ENCODE data around the gene PALMD.

PALMD gene, protein sequence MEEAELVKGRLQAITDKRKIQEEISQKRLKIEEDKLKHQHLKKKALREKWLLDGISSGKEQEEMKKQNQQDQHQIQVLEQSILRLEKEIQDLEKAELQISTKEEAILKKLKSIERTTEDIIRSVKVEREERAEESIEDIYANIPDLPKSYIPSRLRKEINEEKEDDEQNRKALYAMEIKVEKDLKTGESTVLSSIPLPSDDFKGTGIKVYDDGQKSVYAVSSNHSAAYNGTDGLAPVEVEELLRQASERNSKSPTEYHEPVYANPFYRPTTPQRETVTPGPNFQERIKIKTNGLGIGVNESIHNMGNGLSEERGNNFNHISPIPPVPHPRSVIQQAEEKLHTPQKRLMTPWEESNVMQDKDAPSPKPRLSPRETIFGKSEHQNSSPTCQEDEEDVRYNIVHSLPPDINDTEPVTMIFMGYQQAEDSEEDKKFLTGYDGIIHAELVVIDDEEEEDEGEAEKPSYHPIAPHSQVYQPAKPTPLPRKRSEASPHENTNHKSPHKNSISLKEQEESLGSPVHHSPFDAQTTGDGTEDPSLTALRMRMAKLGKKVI

GRCh38 chr1:99645699-99646531 lies at the start of gene PALMD:
PALMD (plus strand) TSS chr1:99646113; CDS start chr1:99646318, 205 bp downstream.
- no peak for DNase-seq (ENCODE audit: low read depth)

- DNase-seq (ENCODE audit: low read depth) = no peak
Measured at GRCh38 chr1:99598738-99599411, 47.0 kb upstream of the PALMD start.

DNA sequence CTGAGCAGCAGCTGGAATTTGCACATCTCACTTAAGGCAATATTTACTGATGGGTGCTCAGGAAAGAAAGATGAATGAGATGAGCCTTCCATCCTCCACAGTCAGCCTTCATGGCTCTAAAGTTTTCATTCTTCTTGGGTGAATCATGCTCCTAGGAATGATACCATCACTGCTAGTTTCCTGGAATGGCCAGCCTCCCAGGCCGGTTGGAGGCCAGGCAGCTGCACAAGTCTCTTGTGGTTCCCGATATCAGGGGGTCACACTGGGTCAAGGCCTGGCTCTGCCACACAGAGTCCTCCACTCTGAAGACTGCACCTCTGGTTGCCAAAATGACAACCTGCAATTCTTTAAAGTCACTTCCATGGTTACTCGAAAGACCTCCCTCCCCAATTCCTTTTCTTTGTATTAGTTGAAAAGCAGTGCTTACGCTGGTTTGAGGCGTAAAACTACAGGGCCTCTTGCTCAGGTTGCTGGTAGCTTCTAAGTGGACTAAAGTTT lies 46.2 kb upstream of the PALMD start:
- DNase-seq (ENCODE audit: low read depth) = no peak

DNA sequence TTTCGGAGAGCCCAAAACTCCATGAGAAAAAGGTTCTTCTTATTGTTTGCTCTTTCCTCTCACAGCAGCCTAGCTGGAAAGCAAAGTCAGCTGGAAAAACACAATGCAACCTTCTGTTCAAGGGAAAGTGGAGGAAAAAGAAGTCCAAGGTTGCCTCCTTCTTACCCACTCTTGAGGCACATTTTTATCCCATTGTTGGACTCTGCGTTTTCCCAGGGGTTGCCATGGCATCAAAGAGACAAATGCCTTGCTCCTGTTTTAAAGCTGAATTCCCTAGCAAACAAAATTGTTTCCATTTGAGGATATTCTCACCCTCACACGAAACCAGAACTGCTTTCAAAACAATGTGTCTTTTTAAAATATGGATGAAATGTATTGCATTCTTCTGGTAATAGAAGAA lies 45.1 kb upstream of the PALMD start:
- no peak for DNase-seq (ENCODE audit: low read depth)

- no peak for DNase-seq (ENCODE audit: low read depth)
Measured at GRCh38 chr1:99601208-99601607, 44.7 kb upstream of the PALMD start.

- no peak for DNase-seq (ENCODE audit: low read depth)
Measured at GRCh38 chr1:99601709-99602403, 44.1 kb upstream of the PALMD start.

DNA sequence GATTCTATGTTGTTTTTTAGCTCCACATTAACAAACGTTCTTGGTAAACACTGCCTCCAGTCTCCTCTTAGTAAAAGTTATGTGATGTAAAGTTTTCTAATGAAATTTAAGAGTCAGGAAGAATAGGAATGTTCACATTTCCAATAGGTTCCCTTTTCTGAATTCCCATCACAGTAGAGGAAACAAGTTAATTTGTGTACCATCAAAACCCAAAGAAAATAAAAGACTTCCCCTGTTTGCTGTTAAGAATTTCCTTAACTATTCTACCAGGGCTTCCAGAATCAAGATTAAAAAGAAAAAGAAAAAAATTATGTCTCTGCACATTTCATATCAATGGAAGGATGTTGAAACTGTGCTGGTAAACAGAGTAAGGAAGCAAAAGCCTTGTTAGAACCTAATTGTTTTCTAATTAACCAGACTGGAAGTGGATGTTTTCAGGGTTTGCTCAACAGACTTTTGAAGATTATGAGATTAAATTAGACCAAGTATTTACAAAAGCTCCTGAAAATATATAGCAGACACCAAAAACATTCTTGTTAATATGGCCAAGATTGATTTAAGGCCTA lies 43.4 kb upstream of the PALMD start:
- no peak for DNase-seq (ENCODE audit: low read depth)

DNA sequence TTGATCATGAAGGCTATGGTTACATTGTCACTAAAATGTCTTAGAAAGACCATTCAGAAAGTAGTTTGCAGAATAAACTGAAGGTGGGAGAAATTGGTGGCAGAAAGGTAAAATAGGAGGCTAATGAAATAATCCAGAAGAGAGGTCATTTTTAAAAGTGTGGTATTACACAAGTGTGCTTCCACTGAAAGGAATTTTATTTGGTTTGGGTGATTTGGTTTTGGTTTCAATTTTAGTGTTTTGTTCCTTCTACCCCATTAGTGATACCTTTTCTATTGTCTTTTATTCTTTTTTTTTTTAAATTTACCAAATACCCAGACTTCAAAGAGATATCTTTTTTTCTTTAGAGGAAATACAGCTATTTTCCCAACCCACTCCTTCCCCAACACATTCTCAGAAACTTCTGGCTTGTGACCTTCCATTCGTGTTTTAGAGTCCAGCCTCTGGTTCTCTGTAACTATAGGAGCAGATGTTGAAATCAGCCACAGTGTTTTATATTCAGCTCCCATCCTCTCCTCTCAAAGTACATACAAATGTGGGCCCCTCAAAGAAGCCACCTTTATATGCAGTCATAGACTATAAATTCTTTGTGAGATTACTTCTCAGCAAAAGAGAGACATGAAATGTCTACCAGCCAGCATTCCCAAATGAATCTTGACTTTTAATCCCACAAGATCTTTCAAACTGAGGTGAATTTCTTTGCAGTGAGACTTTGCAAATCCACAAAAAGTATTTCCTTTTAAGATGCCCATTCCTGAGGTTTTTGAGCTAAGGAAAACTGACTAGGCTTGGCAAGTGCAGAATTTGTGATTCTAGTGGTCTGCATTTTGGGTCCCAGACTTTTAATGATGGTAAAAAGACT lies 42.0 kb upstream of the PALMD start:
- DNase-seq (ENCODE audit: low read depth) = no peak

GRCh38 chr1:99606306-99606705 lies 39.6 kb upstream of the PALMD start:
- no peak for DNase-seq (ENCODE audit: low read depth)

DNA sequence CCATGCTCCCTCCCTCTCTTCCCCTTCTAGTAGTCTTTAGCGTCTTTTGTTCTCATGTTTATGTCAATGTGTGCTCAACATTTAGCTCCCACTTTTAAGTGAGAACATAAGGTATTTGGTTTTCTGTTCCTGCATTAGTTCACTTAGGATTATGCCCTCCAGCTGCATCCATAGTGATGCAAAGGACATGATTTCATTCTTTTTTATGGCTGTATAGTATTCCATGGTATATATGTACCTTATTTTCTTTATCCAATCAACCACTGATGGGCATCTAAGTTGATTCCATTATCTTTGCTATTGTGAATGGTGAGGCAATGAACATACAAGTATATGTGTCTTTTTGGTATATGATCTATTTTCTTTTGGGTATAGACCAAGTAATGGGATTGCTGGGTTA lies 38.3 kb upstream of the PALMD start:
- no peak for DNase-seq (ENCODE audit: low read depth)

DNA sequence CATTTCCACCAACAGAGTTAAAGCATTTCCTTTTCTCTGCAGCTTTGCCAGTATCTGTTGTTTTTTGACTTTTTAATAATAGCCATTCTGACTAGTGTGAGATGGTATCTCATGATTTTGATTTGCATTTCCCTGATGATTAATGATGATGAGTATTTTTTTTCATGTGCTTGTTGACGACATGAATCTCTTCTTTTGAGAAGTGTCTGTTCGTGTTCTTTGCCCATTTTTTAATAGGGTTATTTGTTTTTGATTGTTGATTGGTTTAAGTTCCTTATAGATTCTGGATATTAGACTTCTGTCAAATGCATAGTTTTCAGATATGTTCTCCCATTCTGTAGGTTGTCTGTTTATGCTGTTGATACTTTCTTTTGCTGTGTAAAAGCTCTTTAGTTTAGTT lies 37.9 kb upstream of the PALMD start:
- DNase-seq (ENCODE audit: low read depth) = no peak

GRCh38 chr1:99613716-99614115 lies 32.2 kb upstream of the PALMD start:
- DNase-seq (ENCODE audit: low read depth) = no peak

GRCh38 chr1:99614728-99615127 lies 31.2 kb upstream of the PALMD start:
- no peak for DNase-seq (ENCODE audit: low read depth)

DNA sequence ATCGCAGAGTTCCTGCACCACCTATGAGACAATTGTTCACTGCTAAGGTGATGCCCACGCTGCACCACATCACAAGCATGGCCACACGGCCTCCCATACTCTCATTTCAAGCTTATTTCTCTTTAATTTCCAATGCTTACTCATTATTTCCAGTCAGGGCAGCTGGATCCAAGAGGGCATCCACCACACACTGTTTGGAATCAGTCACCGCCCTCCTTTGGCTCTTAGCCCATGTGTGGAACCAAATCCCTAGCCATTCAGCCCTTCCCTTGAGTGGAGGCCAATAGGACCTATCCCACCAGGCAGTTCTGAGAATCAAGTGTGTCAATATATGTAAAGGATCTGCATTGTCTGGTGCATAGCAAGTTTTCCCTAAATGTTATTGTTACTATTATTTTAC lies 26.3 kb upstream of the PALMD start:
- no peak for DNase-seq (ENCODE audit: low read depth)

GRCh38 chr1:99621340-99621901 lies 24.5 kb upstream of the PALMD start:
- DNase-seq (ENCODE audit: low read depth) = no peak

DNA sequence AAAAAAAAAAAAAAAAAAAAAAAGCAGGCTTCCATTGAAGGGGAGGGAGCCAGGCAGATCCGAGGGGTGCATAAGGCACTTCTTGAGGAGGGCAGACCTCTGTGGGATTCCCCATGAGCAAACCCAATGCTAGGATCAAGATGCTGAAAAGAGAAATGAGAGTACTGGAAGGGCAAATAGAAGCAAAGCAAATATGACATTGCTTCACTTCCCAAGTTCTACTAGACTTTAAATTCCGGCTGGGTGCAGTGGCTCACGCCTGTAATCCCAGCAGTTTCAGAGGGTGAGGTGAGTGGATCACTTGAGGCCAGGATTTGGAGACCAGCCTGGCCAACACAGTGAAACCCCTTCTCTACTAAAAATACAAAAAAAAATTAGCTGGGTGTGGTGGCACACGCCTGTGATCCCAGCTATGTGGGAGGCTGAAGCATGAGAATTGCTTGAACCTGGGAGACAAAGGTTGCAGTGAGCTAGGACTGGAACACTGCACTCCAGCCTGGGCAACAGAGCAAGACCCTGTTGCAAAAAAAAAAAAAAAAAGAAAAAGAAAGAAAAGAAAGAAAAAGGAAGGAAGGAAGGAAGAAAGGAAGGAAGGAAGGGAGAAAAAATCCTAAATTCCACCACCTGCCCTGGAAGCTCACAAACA lies 23.1 kb upstream of the PALMD start:
- DNase-seq (ENCODE audit: low read depth) = no peak

- DNase-seq (ENCODE audit: low read depth) = no peak
Measured at GRCh38 chr1:99623554-99623953, 22.4 kb upstream of the PALMD start.

GRCh38 chr1:99627615-99628014 lies 18.3 kb upstream of the PALMD start:
- DNase-seq (ENCODE audit: low read depth) = no peak

DNA sequence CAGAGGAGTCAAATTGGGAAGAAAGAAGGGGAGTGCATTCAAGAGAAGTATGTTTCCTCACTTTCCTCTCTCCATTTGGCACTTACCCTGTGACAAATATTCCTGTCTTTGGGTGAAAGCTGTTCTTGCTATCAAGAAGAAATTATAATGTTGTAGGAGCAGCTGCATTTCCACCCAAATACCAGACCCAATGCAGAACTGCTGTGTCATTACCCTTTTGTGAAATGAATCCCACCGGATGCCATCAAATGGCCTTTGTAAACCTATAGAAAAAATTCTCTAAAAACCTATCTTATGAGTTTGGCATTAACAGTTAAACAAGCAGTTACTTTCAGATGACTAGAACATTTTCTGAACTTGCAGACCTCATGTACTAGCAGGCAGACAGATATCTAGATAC lies 16.7 kb upstream of the PALMD start:
- no peak for DNase-seq (ENCODE audit: low read depth)
